ENCODE measurements around the gene PI4KB.

DNA sequence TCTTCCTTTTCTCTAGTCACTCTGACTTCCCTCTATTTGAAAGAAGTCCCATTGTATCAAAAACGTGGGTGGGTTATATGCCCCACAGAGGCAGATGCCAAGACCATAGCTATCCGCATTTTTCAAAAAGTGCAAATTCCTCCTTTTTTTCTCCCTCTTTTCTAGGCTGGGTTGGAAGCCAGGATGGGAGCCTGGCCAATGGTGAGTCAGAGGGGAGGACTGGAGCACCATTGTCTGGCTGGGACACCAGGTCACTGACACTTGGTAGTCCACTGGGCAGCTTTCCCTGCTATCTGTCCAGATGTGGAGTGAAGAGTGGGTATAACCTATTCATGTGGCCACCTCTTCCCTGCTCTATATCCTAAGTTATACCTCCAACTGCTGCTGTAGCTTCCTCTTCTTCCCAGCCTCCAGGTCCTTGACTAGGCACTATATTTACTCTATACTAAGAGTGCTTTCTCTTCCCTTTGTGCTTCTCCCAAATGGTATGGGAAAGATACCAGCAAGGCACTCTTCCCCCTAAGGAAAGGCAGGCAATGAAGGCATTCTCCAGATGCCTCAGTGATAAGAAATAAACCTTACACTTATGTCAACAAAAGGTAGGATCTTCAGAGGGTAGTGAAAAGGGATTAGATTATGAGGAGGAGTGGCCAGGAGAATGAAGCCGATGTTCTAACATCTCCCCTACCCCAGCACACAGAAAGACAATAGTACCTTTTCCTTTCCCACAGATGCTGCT is 12.9 kb downstream of the PI4KB start:
- TF ChIP-seq SIN3A (IDR thresholded peaks at IDR 0.05; ENCODE audit: borderline replicate concordance, low read depth, low read length) (no peak), MEIS2 (CRISPR knock-in tag; IDR thresholded peaks at IDR 0.05) (no peak), ARNTL (CRISPR knock-in tag; IDR thresholded peaks at IDR 0.05) (no peak), POLR2A (IDR thresholded peaks at IDR 0.05; ENCODE audit: insufficient read depth in 1 of 2, low read depth in 2 of 2, low read length in 2 of 2) (no peak), MXI1 (IDR thresholded peaks at IDR 0.05; ENCODE audit: borderline replicate concordance, low read depth, low read length) (no peak), KDM5B (CRISPR knock-in tag; IDR thresholded peaks at IDR 0.05; ENCODE audit: borderline replicate concordance) (no peak)

All from HepG2 (cell line).